Aorta (tissue), 5 donors: ENCODE results near the gene LPCAT1. TPM values are rescaled to one million over a fixed set of nuclear protein-coding genes. Genes with fewer than 3 reads are reported as not detected.

ENCODE experiments used
- ATAC-seq: fragments of 200-7000 bp; cut with Tn5 transposase; one replicate; pipeline ENCODE4 v1.9.1; 2022; ENCODE audit warnings: moderate library complexity; ENCODE audit not compliant: low FRiP score
- DNase-seq, 2 donors: peaks; one replicate each; pipeline ENCODE4 v3.0.0-alpha.2; 2020
- H3K27ac ChIP-seq, 2 donors: one replicate each; pipeline ENCODE4 v1.5.1; 2013; ENCODE audit warnings: low read length in 2 of 2, mild to moderate bottlenecking in 2 of 2, moderate library complexity in 2 of 2, control low read depth in 1 of 2, inconsistent platforms in 1 of 2, low read depth in 1 of 2
- H3K27me3 ChIP-seq, 2 donors: one replicate each; pipeline ENCODE4 v1.6.1; 2013; ENCODE audit warnings: control low read depth in 1 of 2, low read length in 1 of 2, mild to moderate bottlenecking in 1 of 2, moderate library complexity in 1 of 2; ENCODE audit not compliant: insufficient read depth in 2 of 2, control insufficient read depth in 1 of 2
- H3K36me3 ChIP-seq, 2 donors: one replicate each; pipeline ENCODE4 v1.6.1; 2013; ENCODE audit warnings: control low read depth in 1 of 2, low read length in 1 of 2, mild to moderate bottlenecking in 1 of 2; ENCODE audit not compliant: insufficient read depth in 2 of 2, control insufficient read depth in 1 of 2
- H3K4me1 ChIP-seq, 2 donors: one replicate each; pipeline ENCODE4 v1.6.1; 2013; ENCODE audit warnings: low read length in 2 of 2, control low read depth in 1 of 2, mild to moderate bottlenecking in 1 of 2, moderate library complexity in 1 of 2; ENCODE audit not compliant: insufficient read depth in 2 of 2, control insufficient read depth in 1 of 2
- H3K4me3 ChIP-seq, 2 donors: one replicate each; pipeline ENCODE4 v1.5.1; 2013; ENCODE audit warnings: low read length in 2 of 2, control low read depth in 1 of 2, mild to moderate bottlenecking in 1 of 2
- H3K9me3 ChIP-seq: one replicate; pipeline ENCODE4 v1.6.1; 2013; ENCODE audit warnings: mild to moderate bottlenecking, low read length; ENCODE audit not compliant: control insufficient read depth
- WGBS, 2 donors: extraction: QIAGEN DNeasy Blood & Tissue Kit; methylation state at CpG; one replicate each; pipeline ENCODE4 v1.1.7; 2013; 5-methylcytosine and 5-hydroxymethylcytosine counted together
- intact Hi-C, 2 donors: fragments of 100-400 bp; cut with DNase I; formaldehyde crosslinking; loops; one replicate each; pipeline versions ENCODE4 v1.14.2 to v1.15.0; 2022
- polyA plus RNA-seq, 2 donors: library from polyadenylated mRNA; stranded (reverse); fragments of 200-250 nt; gene quantifications; one replicate each; pipeline ENCODE4 v1.2.3, GENCODE V29; 2013
- total RNA-seq, 2 donors: library from RNA; stranded (reverse); fragmentation: NEBNext Ultra II Directional; extraction: Animal tissue kit (Norgen Biotek cat#: 25700); gene quantifications; one replicate each; pipeline ENCODE4 v1.2.1, GENCODE V29; 2021
- donor health status: healthy with polysubstance abuse.
- donor health status: Bipolar disorder and iron deficiency.
- donor health status: DM: no; HTN: no; CAD: no.
- donor health status: DM: no; HTN: no; CAD: no.
- donor health status: DM: yes; HTN: yes; CAD: no.

The LPCAT1 gene
- total and polyA plus RNA-seq, 4 donors = 6.4 to 68.7 (median 36.4) TPM

DNA sequence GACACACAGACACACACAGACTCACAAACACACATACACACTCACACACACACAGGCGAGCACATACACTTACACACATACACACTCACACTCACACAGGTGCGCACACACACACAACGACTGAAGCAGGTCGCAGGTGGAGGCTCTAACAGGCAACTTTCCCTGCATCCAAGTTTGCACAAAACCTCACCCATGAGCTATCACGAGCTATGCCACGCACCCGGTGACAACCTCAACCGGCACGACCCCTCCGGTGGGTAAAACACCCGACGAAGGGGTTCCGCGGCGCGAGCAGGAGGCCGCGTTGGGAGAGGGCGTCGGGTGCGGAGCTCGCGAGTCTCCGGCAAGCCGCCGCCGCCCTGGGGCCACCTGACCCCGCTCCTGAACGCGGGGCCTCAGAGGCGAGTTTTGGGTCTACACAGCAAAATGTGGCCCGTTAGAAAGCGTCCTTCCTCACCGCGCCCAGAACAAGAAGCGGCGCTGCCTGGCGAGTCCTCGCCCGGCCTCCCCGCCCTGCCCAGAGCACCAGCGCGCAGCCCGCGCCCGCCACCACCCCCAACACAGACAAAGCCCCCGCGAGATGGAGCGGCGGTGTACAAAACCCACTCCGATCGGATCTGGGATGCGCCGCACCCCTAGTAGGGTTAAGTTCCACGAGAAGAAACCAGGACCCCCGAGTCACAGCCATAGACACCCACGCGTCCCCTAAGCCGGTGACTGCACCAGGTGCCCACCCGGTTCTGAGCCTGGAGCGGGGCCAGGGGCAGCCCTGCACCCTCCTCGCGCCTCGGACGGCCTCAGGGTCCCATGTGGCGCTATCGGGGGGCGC is 79.2 kb downstream of the LPCAT1 start:
- intact Hi-C loops = no loop called here
- Histone ChIP-seq H3K27ac (no peak overlapping the region), H3K36me3 (no peaks in the 10 kb centered on the region), H3K4me3 (no peak overlapping the region), H3K4me1 (no peaks in the 10 kb centered on the region), H3K27me3 (no peaks in the 10 kb centered on the region), H3K9me3 (no peaks in the 10 kb centered on the region)
- WGBS, 2 donors = 6 to 7% methylated on average over 60 to 68 of the region's 68 CpGs
- DNase-seq (peak in 1 of 2 donors; percentile 68), ATAC-seq (no peak)

- Histone ChIP-seq H3K4me1 (no peaks in the 10 kb centered on the region), H3K4me3 (no peak overlapping the region), H3K9me3 (no peaks in the 10 kb centered on the region), H3K27me3 (no peaks in the 10 kb centered on the region), H3K27ac (no peak overlapping the region), H3K36me3 (no peaks in the 10 kb centered on the region)
- WGBS, 2 donors = 51 to 52% methylated on average over 15 of the region's 15 CpGs
- DNase-seq (peak in 1 of 2 donors; percentile 30), ATAC-seq (no peak)
- intact Hi-C loops = no loop called here
These were observed 79.8 kb downstream of the LPCAT1 start for GRCh38 chr5:1443991-1444360.

- H3K4me3 ChIP-seq = no peak overlapping the region
- no peaks in the 10 kb centered on the region for H3K27me3 ChIP-seq
- H3K27ac ChIP-seq = no peak overlapping the region
- H3K9me3 ChIP-seq = no peaks in the 10 kb centered on the region
- H3K4me1 ChIP-seq = no peaks in the 10 kb centered on the region
- intact Hi-C loops = no loop called here
- DNase-seq (peak in 1 of 2 donors; percentile 23), ATAC-seq (no peak)
- WGBS, 2 donors = 59 to 60% methylated on average over 9 of the region's 9 CpGs
- H3K36me3 ChIP-seq = no peaks in the 10 kb centered on the region
These were observed 80.6 kb downstream of the LPCAT1 start for GRCh38 chr5:1443171-1443570.

DNA sequence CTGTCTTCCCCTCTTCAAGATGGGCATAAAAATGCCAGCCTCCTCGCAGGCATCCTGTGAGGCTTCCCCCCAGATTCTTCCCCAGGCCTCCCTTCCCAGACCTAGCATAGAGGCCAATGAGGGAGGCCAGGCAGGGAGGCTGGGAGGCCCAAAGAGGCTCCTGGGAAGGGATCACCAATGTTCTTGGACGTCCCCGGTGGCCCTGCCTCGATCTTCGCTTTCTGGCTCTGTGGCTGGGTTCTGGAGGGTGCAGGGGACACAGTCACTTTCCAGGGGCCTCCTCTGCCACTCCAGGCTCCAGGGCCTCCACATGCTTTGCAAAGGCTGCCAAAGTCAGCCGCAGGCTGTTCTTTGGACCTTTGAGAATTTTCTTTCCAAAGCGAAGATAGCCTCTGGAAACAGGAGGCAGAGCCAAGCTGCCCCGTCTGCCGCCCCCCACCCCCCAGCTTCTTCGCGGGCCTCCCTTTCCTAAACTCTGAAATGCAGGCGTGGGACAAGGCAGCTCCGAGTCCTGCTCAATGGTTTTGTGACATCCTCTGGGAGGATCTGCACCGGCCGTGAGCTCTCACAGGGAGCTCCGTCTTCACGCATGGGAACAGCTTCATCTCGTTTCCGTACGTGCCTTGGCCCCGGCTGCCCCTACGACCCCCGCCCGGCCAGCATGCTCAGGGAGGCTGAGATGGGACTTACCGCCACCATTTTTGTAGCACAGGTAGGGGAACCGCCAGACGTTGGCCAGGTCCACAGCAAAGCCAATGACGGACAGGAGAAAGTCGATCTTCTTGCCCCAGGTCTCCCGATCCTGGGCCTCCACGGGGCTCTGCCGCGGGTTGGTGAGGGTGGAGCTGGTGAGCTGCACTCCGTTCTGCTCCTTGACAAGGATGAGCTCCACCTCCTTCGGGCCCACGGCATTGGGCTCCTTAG is 81.3 kb downstream of the LPCAT1 start:
- Histone ChIP-seq H3K9me3 (no peaks in the 10 kb centered on the region), H3K27ac (no peak overlapping the region), H3K36me3 (no peaks in the 10 kb centered on the region), H3K4me1 (no peaks in the 10 kb centered on the region), H3K4me3 (no peak overlapping the region), H3K27me3 (no peaks in the 10 kb centered on the region)
- DNase-seq (peak in 1 of 2 donors; percentile 41), ATAC-seq (no peak)
- 67 to 71% methylated on average over 36 of the region's 36 CpGs for whole genome bisulfite sequencing, 2 donors
- intact Hi-C loops = no loop called here

DNA sequence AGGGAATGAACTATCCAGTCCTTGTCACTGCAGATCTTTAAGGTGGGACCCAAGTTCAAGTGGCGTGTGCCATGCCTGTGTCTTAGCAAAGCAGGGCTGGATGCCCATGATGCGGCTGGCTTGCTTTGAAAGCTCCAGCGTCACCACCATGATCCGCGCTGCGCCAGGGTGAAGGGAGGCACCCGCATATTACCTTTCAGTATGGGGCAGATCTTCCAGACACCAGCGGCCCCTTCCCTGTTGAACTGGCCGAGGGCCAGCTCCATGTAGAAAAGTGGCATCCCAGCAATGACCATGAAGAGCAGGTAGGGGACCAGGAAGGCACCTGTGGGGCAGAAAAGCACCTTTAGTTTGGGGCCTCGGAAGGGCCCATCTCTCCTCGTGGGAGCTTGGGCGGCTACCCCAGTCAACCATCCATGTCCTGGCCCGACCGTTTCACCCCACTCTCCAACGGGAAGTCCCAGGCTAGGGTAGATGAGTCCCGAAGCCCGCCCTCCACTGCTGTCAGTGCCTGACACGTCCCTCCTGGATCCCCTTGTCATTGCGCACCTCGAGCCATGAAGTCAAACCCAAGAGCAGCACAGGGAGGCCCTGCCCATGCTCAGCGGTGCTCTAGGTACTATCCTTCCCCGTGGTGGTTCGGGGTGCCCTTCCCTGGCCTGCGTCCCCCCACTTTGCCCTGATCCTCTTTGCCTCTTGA is 82.4 kb downstream of the LPCAT1 start:
- intact Hi-C loops = no loop called here
- DNase-seq = peak in 1 of 2 donors; percentile 71
- 90 to 91% methylated on average over 24 of the region's 24 CpGs for WGBS, 2 donors

DNA sequence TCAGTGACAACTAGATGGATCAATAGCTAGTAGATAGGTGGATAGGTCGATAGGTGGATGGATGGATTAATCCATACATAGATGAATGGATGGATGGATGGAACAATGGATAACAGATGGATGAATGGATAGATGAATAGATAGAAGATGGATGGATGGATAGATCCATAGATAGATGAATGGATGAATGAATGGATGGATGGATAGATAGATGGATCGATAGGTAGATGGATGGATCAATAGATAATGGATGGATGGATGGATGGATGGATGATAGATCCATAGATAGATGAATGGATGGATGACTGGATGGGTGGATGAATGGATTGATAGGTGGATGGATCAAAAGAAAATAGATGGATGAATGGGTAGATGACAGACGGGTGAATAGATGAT is 83.7 kb downstream of the LPCAT1 start:
- DNase-seq = no peak

More for the DNA sequence above, 82.4 kb downstream of the LPCAT1 start:
- no peak overlapping the region for H3K27ac ChIP-seq
- no peak for ATAC-seq
- H3K36me3 ChIP-seq = no peaks in the 10 kb centered on the region
- no peaks in the 10 kb centered on the region for H3K27me3 ChIP-seq
- no peak overlapping the region for H3K4me3 ChIP-seq
- peaks cover 2% of the 10 kb centered on the region for H3K9me3 ChIP-seq
- no peaks in the 10 kb centered on the region for H3K4me1 ChIP-seq

GRCh38 chr5:1439388-1440097 is 84.2 kb downstream of the LPCAT1 start:
- H3K36me3 ChIP-seq = no peaks in the 10 kb centered on the region
- DNase-seq (peak in 1 of 2 donors; percentile 61), ATAC-seq (no peak)
- H3K9me3 ChIP-seq = peaks cover 3% of the 10 kb centered on the region
- WGBS, 2 donors = 74 to 77% methylated on average over 15 of the region's 15 CpGs
- no peak overlapping the region for H3K27ac ChIP-seq
- no peaks in the 10 kb centered on the region for H3K27me3 ChIP-seq
- intact Hi-C loops = no loop called here
- no peak overlapping the region for H3K4me3 ChIP-seq
- H3K4me1 ChIP-seq = no peaks in the 10 kb centered on the region

More for the DNA sequence above, 83.7 kb downstream of the LPCAT1 start:
- peaks cover 3% of the 10 kb centered on the region for H3K9me3 ChIP-seq
- no peaks in the 10 kb centered on the region for H3K27me3 ChIP-seq
- H3K36me3 ChIP-seq = no peaks in the 10 kb centered on the region
- no peak for ATAC-seq
- H3K4me3 ChIP-seq = no peak overlapping the region
- H3K27ac ChIP-seq = no peak overlapping the region
- no peaks in the 10 kb centered on the region for H3K4me1 ChIP-seq
- intact Hi-C loops = no loop called here
- WGBS, 2 donors = 83 to 88% methylated on average over 3 of the region's 3 CpGs

DNA sequence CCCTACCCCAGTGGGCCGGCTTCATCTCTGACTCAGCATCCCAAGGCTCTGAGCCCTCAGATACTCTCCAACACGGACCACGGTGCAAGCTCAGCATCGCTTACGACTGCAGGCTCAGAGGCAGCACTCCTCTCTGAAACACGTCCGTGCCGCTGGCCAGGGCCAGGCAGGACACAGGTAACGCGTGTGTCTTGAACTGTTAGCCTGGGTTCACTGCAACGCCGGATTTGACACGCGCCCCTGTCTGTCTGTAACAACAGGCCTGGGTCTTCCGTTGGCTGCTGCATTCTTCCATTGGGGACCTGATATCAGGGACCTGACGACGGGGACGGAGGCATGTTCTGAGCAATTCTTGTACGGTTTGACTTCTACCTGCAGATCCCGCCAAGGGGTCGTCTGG is 84.9 kb downstream of the LPCAT1 start:
- no peak overlapping the region for H3K27ac ChIP-seq
- no peaks in the 10 kb centered on the region for H3K27me3 ChIP-seq
- intact Hi-C loops = no loop called here
- DNase-seq (peak in 1 of 2 donors; percentile 59), ATAC-seq (no peak)
- peaks cover 4% of the 10 kb centered on the region for H3K9me3 ChIP-seq
- H3K36me3 ChIP-seq = no peaks in the 10 kb centered on the region
- H3K4me1 ChIP-seq = no peaks in the 10 kb centered on the region
- 88 to 89% methylated on average over 21 of the region's 21 CpGs for WGBS, 2 donors
- H3K4me3 ChIP-seq = no peak overlapping the region
